HCT116 (cell line): ENCODE data around the gene TSPAN16.

Experiments
- CEBPB ChIP-seq: IDR thresholded peaks from 2 replicates; pipeline ENCODE4 v1.6.1; 2012; ENCODE audit warnings: low read depth
- EZH2phosphoT487 ChIP-seq: fragments of 200-600 bp; IDR thresholded peaks from 2 replicates; pipeline ENCODE4 v1.6.1; 2018; ENCODE audit warnings: antibody characterized with exemption, borderline replicate concordance

GRCh38 chr19:11252665-11253355 lies 43.1 kb upstream of the TSPAN16 start:
- TF ChIP-seq CEBPB (no peak), EZH2phosphoT487 (no peak)
